PC-9 (cell line): ENCODE results near the gene C1QTNF12. TPM values are rescaled to one million over a fixed set of nuclear protein-coding genes. Genes with fewer than 3 reads are reported as not detected.
"Not testable (repeated sequence)": the region's sequence is repeated elsewhere in the genome, so short reads cannot be mapped to it uniquely, and the experiment has no call there.

Experiments used
- BruUV-seq: library from RNA; stranded (reverse); fragments of 400-500 nt; replicated peaks from 2 replicates; lab custom pipeline; 2021; lab: Mats Ljungman, UMichigan
- CTCF ChIA-PET: fragments of 300-600 bp; sonication (Branson Sonifier 250); formaldehyde crosslinking; loops from one replicate; lab custom pipeline; 2022; ENCODE audit warnings: antibody characterized with exemption; lab: Charles Lee
- POLR2A ChIA-PET: fragments of 300-600 bp; sonication (Branson Sonifier 250); formaldehyde crosslinking; loops from one replicate; lab custom pipeline; 2022; ENCODE audit warnings: antibody characterized with exemption; ENCODE audit not compliant: unreplicated experiment; lab: Charles Lee
- DNase-seq, 2 experiments: peaks; one replicate each; pipeline versions ENCODE4 v3.0.0 to v3.0.0-alpha.2; 2015 to 2022; ENCODE audit warnings: mixed read lengths in 1 of 2
- H2AFZ ChIP-seq: fragments of 200-600 bp; sonication (generic); 2 replicates; pipeline ENCODE4 v1.8.1; 2017; ENCODE audit warnings: antibody characterized with exemption
- H3F3A ChIP-seq: fragments of 200-600 bp; sonication (generic); 2 replicates; pipeline ENCODE4 v1.8.1; 2017; ENCODE audit warnings: antibody characterized with exemption, mild to moderate bottlenecking, low read depth; ENCODE audit not compliant: insufficient read depth
- H3K27ac ChIP-seq: fragments of 200-600 bp; sonication (generic); 2 replicates; pipeline ENCODE4 v1.6.1; 2016; ENCODE audit warnings: mixed run types
- H3K27me3 ChIP-seq: fragments of 200-600 bp; sonication (generic); 2 replicates; pipeline ENCODE4 v1.6.1; 2016; ENCODE audit warnings: low read depth, mixed run types; ENCODE audit not compliant: insufficient read depth
- H3K36me3 ChIP-seq: fragments of 200-600 bp; sonication (generic); 2 replicates; pipeline ENCODE4 v1.6.1; 2016; ENCODE audit warnings: low read depth, mixed run types
- H3K4me1 ChIP-seq: fragments of 200-600 bp; sonication (generic); replicated peaks from 2 replicates; pipeline ENCODE4 v1.6.1; 2016; ENCODE audit warnings: mixed run types; ENCODE audit not compliant: insufficient read depth
- H3K4me2 ChIP-seq: fragments of 200-600 bp; sonication (generic); 2 replicates; pipeline ENCODE4 v1.6.1; 2017; ENCODE audit warnings: mixed run types
- H3K4me3 ChIP-seq: fragments of 200-600 bp; sonication (generic); 2 replicates; pipeline ENCODE4 v1.6.1; 2016; ENCODE audit warnings: mixed run types
- H3K79me2 ChIP-seq: fragments of 200-600 bp; sonication (generic); 2 replicates; pipeline ENCODE4 v1.6.1; 2017; ENCODE audit warnings: low read depth, mixed run types
- H3K9me2 ChIP-seq: fragments of 200-600 bp; sonication (generic); 2 replicates; pipeline ENCODE4 v1.8.1; 2017; ENCODE audit warnings: mild to moderate bottlenecking; ENCODE audit not compliant: insufficient read depth
- H3K9me3 ChIP-seq: fragments of 200-600 bp; sonication (generic); 2 replicates; pipeline ENCODE4 v1.8.1; 2016; ENCODE audit warnings: low read depth; ENCODE audit not compliant: insufficient read depth
- H4K20me1 ChIP-seq: fragments of 200-600 bp; sonication (generic); 2 replicates; pipeline ENCODE4 v1.8.1; 2017; ENCODE audit not compliant: insufficient read depth
- EZH2 ChIP-seq: fragments of 200-600 bp; sonication (generic); IDR thresholded peaks from 2 replicates; pipeline ENCODE4 v1.8.0; 2017; ENCODE audit warnings: antibody characterized with exemption, low read depth
- intact Hi-C: fragments of 100-400 bp; cut with micrococcal nuclease; formaldehyde crosslinking; loops from one replicate; pipeline ENCODE4 v1.10.0; 2022; ENCODE audit not compliant: unreplicated experiment
- total RNA-seq: library from RNA; stranded (reverse); gene quantifications from 2 replicates; pipeline ENCODE4 v1.2.3, GENCODE V29; 2021
- TF ChIP-seq, protein P1 (sequence below): fragments of 200-600 bp; sonication (generic); conservative IDR thresholded peaks from 2 replicates; pipeline ENCODE4 v1.6.1; 2017; ENCODE audit warnings: mixed run types, antibody characterized with exemption, mild to moderate bottlenecking, moderate library complexity

The C1QTNF12 gene
- total RNA-seq, 1 experiment from 2014 or later = 5.2 TPM

DNA sequence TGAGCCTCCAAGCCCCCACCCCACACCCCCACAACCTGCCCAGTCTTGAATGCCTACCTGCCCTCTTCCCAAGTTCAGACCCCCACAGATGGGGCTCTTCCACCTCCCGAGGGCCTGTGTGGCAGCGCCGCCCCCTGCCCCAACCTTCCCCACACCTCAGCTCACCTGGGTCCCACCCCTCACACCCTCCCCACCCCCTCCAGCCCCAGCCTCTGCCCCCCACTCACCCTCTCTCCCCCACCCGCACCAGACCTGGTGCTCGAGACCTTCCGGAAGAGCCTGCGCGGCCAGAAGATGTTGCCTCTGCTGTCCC, 49.4 kb downstream of the C1QTNF12 start:
- ChIA-PET CTCF (no interaction called here), POLR2A (no interaction called here)
- 0 out of 2 replicates have a peak, but pooled peaks cover 6% of the 10 kb centered on the region for H3F3A ChIP-seq
- no peaks in the 10 kb centered on the region for H3K79me2 ChIP-seq
- intact Hi-C loops = no loop called here
- no peak overlapping the region for H3K4me2 ChIP-seq
- no peak for DNase-seq
- H2AFZ ChIP-seq = no peak overlapping the region
- peaks cover 13% of the 10 kb centered on the region; the same call in 1 of the 2 replicates for H3K27me3 ChIP-seq
- no peaks in the 10 kb centered on the region for H3K9me3 ChIP-seq
- no TSS peak for BruUV-seq
- H3K4me1 ChIP-seq = no peaks in the 10 kb centered on the region
- no peak for TF ChIP-seq EZH2
- TF ChIP-seq, protein P1, sequence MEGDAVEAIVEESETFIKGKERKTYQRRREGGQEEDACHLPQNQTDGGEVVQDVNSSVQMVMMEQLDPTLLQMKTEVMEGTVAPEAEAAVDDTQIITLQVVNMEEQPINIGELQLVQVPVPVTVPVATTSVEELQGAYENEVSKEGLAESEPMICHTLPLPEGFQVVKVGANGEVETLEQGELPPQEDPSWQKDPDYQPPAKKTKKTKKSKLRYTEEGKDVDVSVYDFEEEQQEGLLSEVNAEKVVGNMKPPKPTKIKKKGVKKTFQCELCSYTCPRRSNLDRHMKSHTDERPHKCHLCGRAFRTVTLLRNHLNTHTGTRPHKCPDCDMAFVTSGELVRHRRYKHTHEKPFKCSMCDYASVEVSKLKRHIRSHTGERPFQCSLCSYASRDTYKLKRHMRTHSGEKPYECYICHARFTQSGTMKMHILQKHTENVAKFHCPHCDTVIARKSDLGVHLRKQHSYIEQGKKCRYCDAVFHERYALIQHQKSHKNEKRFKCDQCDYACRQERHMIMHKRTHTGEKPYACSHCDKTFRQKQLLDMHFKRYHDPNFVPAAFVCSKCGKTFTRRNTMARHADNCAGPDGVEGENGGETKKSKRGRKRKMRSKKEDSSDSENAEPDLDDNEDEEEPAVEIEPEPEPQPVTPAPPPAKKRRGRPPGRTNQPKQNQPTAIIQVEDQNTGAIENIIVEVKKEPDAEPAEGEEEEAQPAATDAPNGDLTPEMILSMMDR = no peak
- H3K9me2 ChIP-seq = no peaks in the 10 kb centered on the region
- no peaks in the 10 kb centered on the region for H4K20me1 ChIP-seq
- H3K4me3 ChIP-seq = no peak overlapping the region
- H3K27ac ChIP-seq = no peak overlapping the region
- H3K36me3 ChIP-seq = no peaks in the 10 kb centered on the region

DNA sequence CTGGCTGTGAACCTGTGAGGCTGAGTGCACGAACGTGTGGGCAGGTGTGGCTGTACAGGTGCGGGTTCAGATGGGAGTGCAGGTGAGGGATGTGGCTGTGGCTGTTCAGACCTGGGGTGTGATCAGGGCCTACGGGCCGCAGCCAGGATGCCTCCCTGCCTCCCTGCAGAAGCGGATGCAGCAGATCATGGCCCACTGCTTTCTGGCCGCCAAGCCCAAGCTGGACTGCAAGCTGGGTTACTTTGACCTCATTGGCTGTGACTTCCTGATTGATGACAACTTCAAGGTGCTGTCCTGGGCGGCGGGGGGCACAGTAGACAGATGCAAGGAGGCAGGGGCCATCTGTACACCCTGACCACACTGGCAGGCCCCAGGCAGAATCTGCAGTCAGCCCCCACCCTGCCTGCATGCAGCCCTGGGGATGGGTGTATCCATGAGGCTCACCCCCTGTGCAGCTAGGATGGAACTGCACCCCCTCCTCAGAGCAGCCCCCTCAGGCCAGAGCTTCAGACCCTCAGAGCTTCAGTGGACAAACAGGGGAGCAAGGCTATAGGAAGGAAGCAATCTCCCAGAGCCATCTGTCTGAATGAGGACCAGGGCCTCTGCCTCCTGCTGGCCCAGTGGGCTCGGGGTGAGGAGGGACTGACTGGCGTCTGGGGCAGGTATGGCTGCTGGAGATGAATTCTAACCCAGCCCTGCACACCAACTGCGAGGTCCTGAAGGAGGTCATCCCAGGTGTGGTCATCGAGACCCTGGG, 49.9 kb downstream of the C1QTNF12 start:
- TF ChIP-seq, protein P1 = no peak
- no peak for TF ChIP-seq EZH2
- H3K4me1 ChIP-seq = no peaks in the 10 kb centered on the region
- peaks cover 13% of the 10 kb centered on the region; the same call in 1 of the 2 replicates for H3K27me3 ChIP-seq
- H3K4me3 ChIP-seq = no peak overlapping the region
- DNase-seq = no peak
- no peaks in the 10 kb centered on the region for H4K20me1 ChIP-seq
- no peaks in the 10 kb centered on the region for H3K9me3 ChIP-seq
- H3K79me2 ChIP-seq = no peaks in the 10 kb centered on the region
- no peak overlapping the region for H2AFZ ChIP-seq
- no peak overlapping the region for H3K27ac ChIP-seq
- POLR2A ChIA-PET = no interaction called here
- no peaks in the 10 kb centered on the region for H3K9me2 ChIP-seq
- BruUV-seq = no TSS peak
- H3K36me3 ChIP-seq = no peaks in the 10 kb centered on the region
- H3F3A ChIP-seq = 0 out of 2 replicates have a peak, but pooled peaks cover 6% of the 10 kb centered on the region
- no peak overlapping the region for H3K4me2 ChIP-seq
- intact Hi-C loops = no loop called here
- CTCF ChIA-PET = no interaction called here

- H3K4me2 ChIP-seq, H3K27me3 ChIP-seq, DNase-seq, H4K20me1 ChIP-seq, H3K36me3 ChIP-seq, H3K9me3 ChIP-seq, CTCF ChIA-PET, H3F3A ChIP-seq, H3K9me2 ChIP-seq, H3K27ac ChIP-seq, intact Hi-C loops, H3K4me3 ChIP-seq, H2AFZ ChIP-seq, BruUV-seq, H3K4me1 ChIP-seq, H3K79me2 ChIP-seq: not testable (repeated sequence)
- POLR2A ChIA-PET = interaction anchor here (0.7 kb wide), 1 partner anchor 9 kb away, joined by 4 read pairs; no protein-coding TSS in a partner anchor
Measured at GRCh38 chr1:1195726-1196125, 50.8 kb downstream of the C1QTNF12 start.
